Loucy (cell line): ENCODE data around the gene NTPCR.

Experiments used
- H2AFZ ChIP-seq: fragments of 200-600 bp; sonication (generic); 2 replicates; pipeline ENCODE4 v1.6.0; 2016; ENCODE audit warnings: antibody characterized with exemption, mild to moderate bottlenecking, low read length, moderate library complexity
- H3F3A ChIP-seq: fragments of 200-600 bp; 2 replicates; pipeline ENCODE4 v1.6.0; 2016; ENCODE audit warnings: antibody characterized with exemption, low read depth, mild to moderate bottlenecking
- H3K27me3 ChIP-seq: fragments of 200-600 bp; sonication (generic); 2 replicates; pipeline ENCODE4 v1.6.1; 2014; ENCODE audit warnings: low read length, mild to moderate bottlenecking; ENCODE audit not compliant: insufficient read depth, poor library complexity, severe bottlenecking
- H3K36me3 ChIP-seq: fragments of 200-600 bp; sonication (generic); 2 replicates; pipeline ENCODE4 v1.6.1; 2016; ENCODE audit warnings: low read length; ENCODE audit not compliant: insufficient read depth
- H3K4me1 ChIP-seq: fragments of 200-600 bp; sonication (generic); 2 replicates; pipeline ENCODE4 v1.5.1; 2014; ENCODE audit warnings: low read length, mild to moderate bottlenecking; ENCODE audit not compliant: insufficient read depth, poor library complexity, severe bottlenecking
- H3K4me2 ChIP-seq: fragments of 200-600 bp; sonication (generic); 2 replicates; pipeline ENCODE4 v1.6.0; 2014; ENCODE audit warnings: antibody characterized with exemption, low read length, low read depth, mild to moderate bottlenecking; ENCODE audit not compliant: poor library complexity, severe bottlenecking
- H3K4me3 ChIP-seq: fragments of 200-600 bp; sonication (generic); 2 replicates; pipeline ENCODE4 v1.5.1; 2014; ENCODE audit warnings: low read length, mild to moderate bottlenecking, mixed read lengths; ENCODE audit not compliant: poor library complexity, severe bottlenecking
- H3K79me2 ChIP-seq: fragments of 200-600 bp; sonication (generic); 2 replicates; pipeline ENCODE4 v1.6.1; 2014; ENCODE audit warnings: low read length; ENCODE audit not compliant: insufficient read depth
- H3K9ac ChIP-seq: fragments of 200-600 bp; sonication (generic); 2 replicates; pipeline ENCODE4 v1.6.0; 2014; ENCODE audit warnings: mild to moderate bottlenecking, low read depth, low read length, moderate library complexity; ENCODE audit not compliant: poor library complexity, severe bottlenecking
- H3K9me2 ChIP-seq: fragments of 200-600 bp; sonication (generic); replicated peaks from 2 replicates; pipeline ENCODE4 v1.6.1; 2016; ENCODE audit warnings: low read depth, low read length, mixed read lengths
- H3K9me3 ChIP-seq: fragments of 200-600 bp; sonication (generic); 2 replicates; pipeline ENCODE4 v1.6.1; 2014; ENCODE audit warnings: mild to moderate bottlenecking, antibody characterized with exemption, low read length, low read depth; ENCODE audit not compliant: insufficient read depth
- H4K20me1 ChIP-seq: fragments of 200-600 bp; sonication (generic); 2 replicates; pipeline ENCODE4 v1.6.0; 2014; ENCODE audit warnings: antibody characterized with exemption, low read length, mild to moderate bottlenecking; ENCODE audit not compliant: insufficient read depth, poor library complexity, severe bottlenecking
- EZH2phosphoT487 ChIP-seq: fragments of 200-600 bp; IDR thresholded peaks from 2 replicates; pipeline ENCODE4 v1.6.1; 2018; ENCODE audit warnings: antibody characterized with exemption, mild to moderate bottlenecking, moderate library complexity, borderline replicate concordance
- TF ChIP-seq, protein P1 (sequence below): fragments of 200-600 bp; sonication (generic); conservative IDR thresholded peaks from 2 replicates; pipeline ENCODE4 v1.5.1; 2014; ENCODE audit warnings: mild to moderate bottlenecking, antibody characterized with exemption, low read length

NTPCR gene

DNA sequence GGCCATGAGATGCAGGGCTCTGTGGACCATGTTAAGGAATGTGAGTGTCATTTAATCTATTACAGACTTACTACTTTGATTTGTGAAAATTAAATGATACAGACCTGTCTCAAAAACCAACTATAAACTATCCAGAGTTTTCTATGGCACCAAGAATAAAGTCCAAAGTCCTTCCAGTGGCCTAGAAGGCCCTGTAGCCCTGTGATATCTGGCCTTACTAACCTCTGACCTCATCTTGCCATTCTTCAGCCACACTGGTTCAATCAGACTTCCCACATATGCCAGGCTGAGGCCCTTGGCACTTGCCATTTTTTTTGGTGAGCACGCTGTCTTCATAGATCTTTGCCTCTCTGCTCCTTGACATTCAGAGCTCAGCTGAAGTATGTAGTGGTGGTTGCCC is 7.7 kb downstream of the NTPCR start:
- no peaks in the 10 kb centered on the region for H3F3A ChIP-seq
- H3K79me2 ChIP-seq = peaks cover 23% of the 10 kb centered on the region

DNA sequence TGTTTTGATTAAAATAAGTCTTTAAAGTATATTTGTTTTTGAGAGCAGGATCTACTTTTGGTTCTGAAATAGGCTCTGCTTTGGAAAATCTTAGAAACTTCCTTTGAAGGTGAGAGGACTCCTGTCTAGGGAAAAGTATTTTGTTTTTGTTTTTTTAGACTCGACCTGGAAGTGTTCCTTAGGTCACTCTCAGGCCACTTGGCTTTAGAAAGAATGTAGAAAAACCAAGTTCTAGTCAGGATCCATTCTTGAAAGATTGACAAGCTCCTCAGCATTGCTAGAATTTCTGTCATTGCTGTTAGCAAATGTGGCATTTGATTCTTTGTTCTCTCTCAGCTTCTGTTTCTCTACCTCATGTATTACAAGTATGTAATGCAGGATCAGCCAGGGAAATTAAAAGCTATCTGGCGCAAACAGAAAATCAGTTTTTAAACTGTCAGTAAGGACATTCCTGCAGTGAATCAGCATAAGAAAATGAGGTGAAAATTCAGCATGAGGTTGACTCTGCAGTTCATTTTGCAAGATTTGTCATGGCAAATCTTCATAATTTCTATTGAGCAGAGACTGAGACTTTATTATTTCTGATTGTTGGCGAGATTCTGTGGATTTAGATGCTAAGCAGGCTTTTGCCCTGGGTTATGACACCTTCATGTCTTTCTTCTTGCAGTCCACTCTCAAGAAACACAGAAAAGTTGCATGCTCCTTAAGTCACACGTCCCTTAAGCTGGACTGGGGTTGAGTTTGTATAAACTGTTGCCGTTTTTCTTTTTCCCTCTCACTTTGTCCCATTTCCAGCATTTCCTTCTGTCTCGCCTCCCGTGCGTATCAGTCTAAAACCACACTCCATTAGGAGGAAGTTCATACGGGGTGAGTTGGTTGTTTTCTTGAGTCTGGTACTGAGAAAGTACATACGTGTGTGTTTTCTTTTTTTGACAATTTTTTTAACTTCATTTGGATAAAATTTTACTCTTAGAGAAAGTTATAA is 12.6 kb downstream of the NTPCR start:
- Histone ChIP-seq H3K4me3 (no peak overlapping the region), H3K36me3 (peaks cover 26% of the 10 kb centered on the region), H3K79me2 (peaks cover 28% of the 10 kb centered on the region), H3F3A (no peaks in the 10 kb centered on the region), H3K9me2 (no peaks in the 10 kb centered on the region), H3K27me3 (no peaks in the 10 kb centered on the region), H3K9ac (peak overlapping the region; percentile 27), H3K4me2 (peak overlapping the region; percentile 37), H3K4me1 (peaks cover 60% of the 10 kb centered on the region), H3K9me3 (peaks cover 7% of the 10 kb centered on the region), H2AFZ (no peak overlapping the region), H4K20me1 (no peaks in the 10 kb centered on the region)
- TF ChIP-seq, protein P1, sequence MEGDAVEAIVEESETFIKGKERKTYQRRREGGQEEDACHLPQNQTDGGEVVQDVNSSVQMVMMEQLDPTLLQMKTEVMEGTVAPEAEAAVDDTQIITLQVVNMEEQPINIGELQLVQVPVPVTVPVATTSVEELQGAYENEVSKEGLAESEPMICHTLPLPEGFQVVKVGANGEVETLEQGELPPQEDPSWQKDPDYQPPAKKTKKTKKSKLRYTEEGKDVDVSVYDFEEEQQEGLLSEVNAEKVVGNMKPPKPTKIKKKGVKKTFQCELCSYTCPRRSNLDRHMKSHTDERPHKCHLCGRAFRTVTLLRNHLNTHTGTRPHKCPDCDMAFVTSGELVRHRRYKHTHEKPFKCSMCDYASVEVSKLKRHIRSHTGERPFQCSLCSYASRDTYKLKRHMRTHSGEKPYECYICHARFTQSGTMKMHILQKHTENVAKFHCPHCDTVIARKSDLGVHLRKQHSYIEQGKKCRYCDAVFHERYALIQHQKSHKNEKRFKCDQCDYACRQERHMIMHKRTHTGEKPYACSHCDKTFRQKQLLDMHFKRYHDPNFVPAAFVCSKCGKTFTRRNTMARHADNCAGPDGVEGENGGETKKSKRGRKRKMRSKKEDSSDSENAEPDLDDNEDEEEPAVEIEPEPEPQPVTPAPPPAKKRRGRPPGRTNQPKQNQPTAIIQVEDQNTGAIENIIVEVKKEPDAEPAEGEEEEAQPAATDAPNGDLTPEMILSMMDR = no peak
- no peak for TF ChIP-seq EZH2phosphoT487

More for the DNA sequence above, 7.7 kb downstream of the NTPCR start:
- Histone ChIP-seq H4K20me1 (no peaks in the 10 kb centered on the region), H3K9ac (no peak overlapping the region), H3K27me3 (no peaks in the 10 kb centered on the region), H3K4me1 (peaks cover 30% of the 10 kb centered on the region), H3K4me3 (no peak overlapping the region), H3K4me2 (no peak overlapping the region), H3K9me3 (peaks cover 10% of the 10 kb centered on the region), H3K36me3 (peaks cover 22% of the 10 kb centered on the region), H3K9me2 (no peaks in the 10 kb centered on the region), H2AFZ (no peak overlapping the region)
- TF ChIP-seq EZH2phosphoT487 = no peak
- TF ChIP-seq, protein P1 = no peak

DNA sequence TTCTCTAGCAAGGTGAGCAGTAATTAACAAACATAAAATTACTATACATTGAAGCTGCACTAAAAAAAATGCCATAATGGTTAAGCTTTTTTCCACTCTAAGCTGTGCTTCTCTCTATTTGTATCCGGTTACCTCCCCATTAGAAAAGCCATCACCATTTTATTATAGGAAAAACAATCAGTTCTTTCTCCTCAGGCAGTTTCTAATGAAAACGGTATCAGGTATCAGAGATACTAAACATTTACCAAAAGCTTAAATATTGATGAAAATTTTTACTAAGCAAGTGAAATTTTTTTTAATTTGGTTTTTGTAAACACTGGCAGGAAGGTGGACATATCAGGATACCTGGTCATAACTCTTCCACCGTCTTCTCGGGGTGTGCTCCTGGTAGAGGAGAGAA is 14.2 kb downstream of the NTPCR start:
- Histone ChIP-seq H3K9ac (no peak overlapping the region), H3K4me2 (peak overlapping the region; percentile 54), H3K4me3 (peak overlapping the region; percentile 15), H4K20me1 (no peaks in the 10 kb centered on the region), H3K79me2 (peaks cover 33% of the 10 kb centered on the region), H3K4me1 (peaks cover 76% of the 10 kb centered on the region), H2AFZ (no peak overlapping the region), H3F3A (no peaks in the 10 kb centered on the region), H3K36me3 (peaks cover 16% of the 10 kb centered on the region; the same call in 1 of the 2 replicates), H3K9me3 (no peaks in the 10 kb centered on the region), H3K9me2 (no peaks in the 10 kb centered on the region), H3K27me3 (no peaks in the 10 kb centered on the region)
- no peak for TF ChIP-seq EZH2phosphoT487
- TF ChIP-seq, protein P1 = no peak
